K562 (cell line): ENCODE measurements around the gene TMEM164. TPM values are rescaled to one million over a fixed set of nuclear protein-coding genes. Genes with fewer than 3 reads are reported as not detected.
A peak's percentile ranks its signal among the peaks of the same experiment; 100 is the strongest.

Source experiments
- ATAC-seq: fragments of 200-7000 bp; cut with Tn5 transposase; 3 replicates; pipeline ENCODE4 v1.9.1; 2020; ENCODE audit warnings: moderate library complexity
- BruUV-seq: library from RNA; stranded (reverse); fragments of 400-500 nt; replicated peaks from 2 replicates; lab custom pipeline; 2021; lab: Mats Ljungman, UMichigan
- CTCF ChIA-PET: fragments of 300-600 bp; formaldehyde crosslinking; extraction: SDS; loops from one replicate; lab custom pipeline; 2021; ENCODE audit warnings: low intra/inter-chr PET ratio; lab: Yijun Ruan, JAX
- POLR2A ChIA-PET: fragments of 300-600, 350-650 bp; sonication (Branson Sonifier 250); formaldehyde crosslinking; extraction: SDS; loops from one replicate; lab custom pipeline; 2021; ENCODE audit warnings: antibody characterized with exemption, inconsistent platforms; lab: Yijun Ruan, JAX
- DNase-seq, 4 experiments: peaks; one replicate each; pipeline versions ENCODE4 v3.0.0 to v3.0.0-alpha.2; 2011 to 2018; ENCODE audit warnings: low spot score in 3 of 4, mixed read lengths in 3 of 4; ENCODE audit errors: extremely low read depth in 1 of 4
- FAIRE-seq: peaks from 2 replicates; lab custom pipeline; 2011; peaks lifted over from hg19 to GRCh38; lab: Jason Lieb, UNC
- H2AFZ ChIP-seq: 2 replicates; pipeline ENCODE4 v1.6.0; 2011; ENCODE audit warnings: low read depth, low read length, control low read depth, inconsistent platforms
- H3K27ac ChIP-seq: fragments of 200-600 bp; 3 replicates; pipeline ENCODE4 v1.8.0; 2011; ENCODE audit warnings: low read depth, mild to moderate bottlenecking, control low read depth, inconsistent platforms, low read length, moderate library complexity, mixed read lengths; ENCODE audit errors: extremely low read depth
- H3K27me3 ChIP-seq, 2 experiments: fragments of 300-600 bp in 1 of 2; 2 replicates in 1 of 2; 3 replicates in 1 of 2; pipeline versions ENCODE4 v1.6.0 to v1.8.0; 2011; ENCODE audit warnings: inconsistent platforms in 2 of 2, low read length in 2 of 2, mild to moderate bottlenecking in 1 of 2, mixed read lengths in 1 of 2, moderate library complexity in 1 of 2; ENCODE audit not compliant: control insufficient read depth in 2 of 2, insufficient read depth in 2 of 2
- H3K36me3 ChIP-seq: fragments of 300-600 bp; 3 replicates; pipeline ENCODE4 v1.8.0; 2011; ENCODE audit warnings: mild to moderate bottlenecking, low read length, inconsistent platforms; ENCODE audit not compliant: control insufficient read depth, insufficient read depth
- H3K4me1 ChIP-seq, 2 experiments: fragments of 200-600 bp in 1 of 2; replicated peaks in 1 of 2; 2 replicates in 1 of 2; 3 replicates in 1 of 2; pipeline versions ENCODE4 v1.5.1 to v1.8.0; 2011; ENCODE audit warnings: inconsistent platforms in 2 of 2, low read length in 2 of 2, mild to moderate bottlenecking in 1 of 2, mixed read lengths in 1 of 2, moderate library complexity in 1 of 2; ENCODE audit not compliant: control insufficient read depth in 2 of 2, insufficient read depth in 2 of 2
- H3K4me2 ChIP-seq: 2 replicates; pipeline ENCODE4 v1.6.1; 2011; ENCODE audit warnings: low read length, control low read depth, inconsistent platforms, mixed read lengths; ENCODE audit not compliant: insufficient read depth
- H3K4me3 ChIP-seq: fragments of 200-600 bp; sonication (generic), shearing (Covaris generic); 2 replicates; pipeline ENCODE4 v1.5.1; 2016; ENCODE audit warnings: control low read depth, inconsistent platforms
- H3K79me2 ChIP-seq: fragments of 200-600 bp; 3 replicates; pipeline ENCODE4 v1.8.0; 2011; ENCODE audit warnings: low read length, inconsistent platforms; ENCODE audit not compliant: control insufficient read depth, insufficient read depth
- H3K9ac ChIP-seq, 2 experiments: 2 replicates each; pipeline versions ENCODE4 v1.6.0 to v1.6.1; 2011; ENCODE audit warnings: low read depth in 2 of 2, low read length in 2 of 2, control low read depth in 1 of 2, inconsistent platforms in 1 of 2, mild to moderate bottlenecking in 1 of 2, mixed read lengths in 1 of 2; ENCODE audit not compliant: insufficient read depth in 1 of 2
- H3K9me1 ChIP-seq: one replicate; pipeline ENCODE4 v1.6.0; 2011; ENCODE audit warnings: inconsistent platforms, mild to moderate bottlenecking, low read length, moderate library complexity; ENCODE audit not compliant: control insufficient read depth, insufficient read depth
- H3K9me3 ChIP-seq: replicated peaks from 2 replicates; pipeline ENCODE4 v1.5.1; 2011; ENCODE audit warnings: low read depth, low read length, inconsistent platforms; ENCODE audit not compliant: control insufficient read depth, insufficient read depth
- H4K20me1 ChIP-seq: replicated peaks from 2 replicates; pipeline ENCODE4 v1.6.1; 2011; ENCODE audit warnings: low read length, inconsistent platforms, mixed read lengths; ENCODE audit not compliant: control insufficient read depth, insufficient read depth
- ARID1B ChIP-seq: fragments of 450-650 bp; IDR thresholded peaks from 2 replicates; pipeline ENCODE4 v1.6.1; 2016; ENCODE audit warnings: antibody characterized with exemption, mild to moderate bottlenecking, inconsistent platforms
- DPF2 ChIP-seq: fragments of 450-650 bp; IDR thresholded peaks from 2 replicates; pipeline ENCODE4 v1.6.1; 2016
- HMBOX1 ChIP-seq: sonication (generic); IDR thresholded peaks from 2 replicates; pipeline ENCODE4 v1.6.1; 2016
- KLF16 ChIP-seq: IDR thresholded peaks from 2 replicates; pipeline ENCODE4 v1.6.1; 2016; ENCODE audit warnings: antibody characterized with exemption
- SMARCA4 ChIP-seq: fragments of 450-650 bp; IDR thresholded peaks from 2 replicates; pipeline ENCODE4 v1.6.1; 2016
- SMARCE1 ChIP-seq: fragments of 450-650 bp; IDR thresholded peaks from 2 replicates; pipeline ENCODE4 v1.7.1; 2016; ENCODE audit warnings: mild to moderate bottlenecking
- TEAD4 ChIP-seq, 2 experiments: sonication (generic) in 1 of 2; formaldehyde crosslinking in 1 of 2; IDR thresholded peaks; 2 replicates each; pipeline versions ENCODE4 v1.6.1 to v1.8.0; 2012 to 2022; ENCODE audit warnings: borderline replicate concordance in 1 of 2, inconsistent platforms in 1 of 2, low read length in 1 of 2, mild to moderate bottlenecking in 1 of 2, missing genetic modification reagents in 1 of 2
- in situ Hi-C: fragments of 300-500 bp; cut with MboI; formaldehyde crosslinking; loops from 4 replicates; pipeline ENCODE4 v1.15.0; 2018; ENCODE audit warnings: inconsistent platforms, mixed read lengths
- intact Hi-C: fragments of 100-400 bp; cut with micrococcal nuclease; formaldehyde crosslinking; loops from 2 replicates; pipeline ENCODE4 v1.14.2; 2022
- polyA plus RNA-seq, 8 experiments: library from polyadenylated mRNA; depleted of rRNA in 4 of 8; stranded (reverse) in 5 of 8; unstranded in 3 of 8; fragments of >200 nt; fragmentation: Nextera tagmentation in 2 of 8; fragmentation: Illumina TruSeq in 1 of 8; extraction: Ambion mirVana in 2 of 8; extraction: Trizol in 1 of 8; gene quantifications; 2 replicates each; pipeline versions ENCODE4 v1.2.1 to v1.2.3, GENCODE V29; 2011 to 2014; ENCODE audit warnings: inconsistent platforms in 1 of 8, missing spikeins in 1 of 8
- total RNA-seq, 7 experiments: library from RNA; depleted of rRNA in 6 of 7; stranded (reverse); fragments of >200 nt in 6 of 7; fragmentation: Illumina TruSeq in 2 of 7; extraction: Trizol in 2 of 7; gene quantifications; 2 replicates each; pipeline versions ENCODE4 v1.2.1 to v1.2.3, GENCODE V29; 2011 to 2021; ENCODE audit warnings: low replicate concordance in 1 of 7
- TF ChIP-seq, protein P1 (sequence below), 2 experiments: fragments of 450-650 bp; IDR thresholded peaks; 2 replicates each; pipeline ENCODE4 v1.6.1; 2016; ENCODE audit warnings: mild to moderate bottlenecking in 2 of 2, borderline replicate concordance in 1 of 2, low read depth in 1 of 2, moderate library complexity in 1 of 2

Gene TMEM164
- total and polyA plus RNA-seq, 9 of the 15 experiments (the other 6 are each of a cell fraction or from before 2014, with no cell fraction given), result 2.4 to 57.3 (median 23.1) TPM

DNA sequence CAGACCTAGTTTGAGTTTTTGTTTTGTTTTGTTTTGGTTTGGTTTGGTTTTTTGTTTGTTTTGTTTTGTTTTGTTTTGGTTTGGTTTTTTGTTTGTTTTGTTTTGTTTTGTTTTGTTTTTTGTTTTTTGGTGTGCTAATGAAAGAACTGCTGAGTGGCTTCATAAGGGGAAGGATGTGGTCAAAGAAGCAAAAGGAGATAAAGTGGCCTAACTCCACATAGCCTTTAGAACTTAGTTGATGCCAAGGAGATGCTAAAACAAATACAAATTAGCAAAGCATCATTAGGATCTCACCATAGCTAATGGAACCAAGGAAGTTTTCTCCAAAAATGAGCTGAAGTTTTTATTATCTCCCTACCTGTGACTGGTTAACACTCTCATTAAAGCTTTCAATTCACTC, 44.6 kb upstream of the TMEM164 start:
- no peaks in the 10 kb centered on the region for H3K36me3 ChIP-seq
- no peak overlapping the region for H3K4me3 ChIP-seq
- intact Hi-C loops, result loop anchor here (5.0 kb wide), 1 partner anchor 44 kb away; the partner anchor contains the start of gene TMEM164
- no peaks in the 10 kb centered on the region for H3K9me1 ChIP-seq
- peak overlapping the region; percentile 64 for H2AFZ ChIP-seq
- H4K20me1 ChIP-seq, result no peaks in the 10 kb centered on the region
- POLR2A ChIA-PET, result interaction anchor here (1.0 kb wide), 1 partner anchor 11 kb away, joined by 4 read pairs; no protein-coding TSS in a partner anchor
- CTCF ChIA-PET, result no interaction called here
- in situ Hi-C loops, result no loop called here
- H3K4me1 ChIP-seq, result peaks cover 0 to 52% of the 10 kb centered on the region in 2 experiments
- peak overlapping the region in 1 of 2 experiments; percentile 61; a peak in 1 of 4 replicates for H3K9ac ChIP-seq
- H3K4me2 ChIP-seq, result no peak overlapping the region; the same call in 1 of the 2 replicates
- FAIRE-seq (no peak), DNase-seq (no peak), ATAC-seq (no peak)
- H3K27me3 ChIP-seq, result no peaks in the 10 kb centered on the region
- H3K27ac ChIP-seq, result peak overlapping the region; percentile 85; the same call in 2 of the 3 replicates
- no peaks in the 10 kb centered on the region for H3K79me2 ChIP-seq
- no peaks in the 10 kb centered on the region for H3K9me3 ChIP-seq
- TF ChIP-seq KLF16 (no peak), SMARCE1 (peak; percentile 43; the same call in 1 of the 2 replicates), ARID1B (peak; percentile 46), DPF2 (0 out of 2 replicates have a peak, but pooled peaks have one; percentile 20), TEAD4 (IDR thresholded peaks at IDR 0.05; ENCODE audit: low read length) (peak; percentile 46; the same call in 1 of the 2 replicates), TEAD4 (CRISPR knock-in tag; IDR thresholded peaks at IDR 0.05; ENCODE audit: borderline replicate concordance) (no peak), SMARCA4 (0 out of 2 replicates have a peak, but pooled peaks have one; percentile 25), HMBOX1 (0 out of 2 replicates have a peak, but pooled peaks have one; percentile 16)
- TF ChIP-seq, protein P1, sequence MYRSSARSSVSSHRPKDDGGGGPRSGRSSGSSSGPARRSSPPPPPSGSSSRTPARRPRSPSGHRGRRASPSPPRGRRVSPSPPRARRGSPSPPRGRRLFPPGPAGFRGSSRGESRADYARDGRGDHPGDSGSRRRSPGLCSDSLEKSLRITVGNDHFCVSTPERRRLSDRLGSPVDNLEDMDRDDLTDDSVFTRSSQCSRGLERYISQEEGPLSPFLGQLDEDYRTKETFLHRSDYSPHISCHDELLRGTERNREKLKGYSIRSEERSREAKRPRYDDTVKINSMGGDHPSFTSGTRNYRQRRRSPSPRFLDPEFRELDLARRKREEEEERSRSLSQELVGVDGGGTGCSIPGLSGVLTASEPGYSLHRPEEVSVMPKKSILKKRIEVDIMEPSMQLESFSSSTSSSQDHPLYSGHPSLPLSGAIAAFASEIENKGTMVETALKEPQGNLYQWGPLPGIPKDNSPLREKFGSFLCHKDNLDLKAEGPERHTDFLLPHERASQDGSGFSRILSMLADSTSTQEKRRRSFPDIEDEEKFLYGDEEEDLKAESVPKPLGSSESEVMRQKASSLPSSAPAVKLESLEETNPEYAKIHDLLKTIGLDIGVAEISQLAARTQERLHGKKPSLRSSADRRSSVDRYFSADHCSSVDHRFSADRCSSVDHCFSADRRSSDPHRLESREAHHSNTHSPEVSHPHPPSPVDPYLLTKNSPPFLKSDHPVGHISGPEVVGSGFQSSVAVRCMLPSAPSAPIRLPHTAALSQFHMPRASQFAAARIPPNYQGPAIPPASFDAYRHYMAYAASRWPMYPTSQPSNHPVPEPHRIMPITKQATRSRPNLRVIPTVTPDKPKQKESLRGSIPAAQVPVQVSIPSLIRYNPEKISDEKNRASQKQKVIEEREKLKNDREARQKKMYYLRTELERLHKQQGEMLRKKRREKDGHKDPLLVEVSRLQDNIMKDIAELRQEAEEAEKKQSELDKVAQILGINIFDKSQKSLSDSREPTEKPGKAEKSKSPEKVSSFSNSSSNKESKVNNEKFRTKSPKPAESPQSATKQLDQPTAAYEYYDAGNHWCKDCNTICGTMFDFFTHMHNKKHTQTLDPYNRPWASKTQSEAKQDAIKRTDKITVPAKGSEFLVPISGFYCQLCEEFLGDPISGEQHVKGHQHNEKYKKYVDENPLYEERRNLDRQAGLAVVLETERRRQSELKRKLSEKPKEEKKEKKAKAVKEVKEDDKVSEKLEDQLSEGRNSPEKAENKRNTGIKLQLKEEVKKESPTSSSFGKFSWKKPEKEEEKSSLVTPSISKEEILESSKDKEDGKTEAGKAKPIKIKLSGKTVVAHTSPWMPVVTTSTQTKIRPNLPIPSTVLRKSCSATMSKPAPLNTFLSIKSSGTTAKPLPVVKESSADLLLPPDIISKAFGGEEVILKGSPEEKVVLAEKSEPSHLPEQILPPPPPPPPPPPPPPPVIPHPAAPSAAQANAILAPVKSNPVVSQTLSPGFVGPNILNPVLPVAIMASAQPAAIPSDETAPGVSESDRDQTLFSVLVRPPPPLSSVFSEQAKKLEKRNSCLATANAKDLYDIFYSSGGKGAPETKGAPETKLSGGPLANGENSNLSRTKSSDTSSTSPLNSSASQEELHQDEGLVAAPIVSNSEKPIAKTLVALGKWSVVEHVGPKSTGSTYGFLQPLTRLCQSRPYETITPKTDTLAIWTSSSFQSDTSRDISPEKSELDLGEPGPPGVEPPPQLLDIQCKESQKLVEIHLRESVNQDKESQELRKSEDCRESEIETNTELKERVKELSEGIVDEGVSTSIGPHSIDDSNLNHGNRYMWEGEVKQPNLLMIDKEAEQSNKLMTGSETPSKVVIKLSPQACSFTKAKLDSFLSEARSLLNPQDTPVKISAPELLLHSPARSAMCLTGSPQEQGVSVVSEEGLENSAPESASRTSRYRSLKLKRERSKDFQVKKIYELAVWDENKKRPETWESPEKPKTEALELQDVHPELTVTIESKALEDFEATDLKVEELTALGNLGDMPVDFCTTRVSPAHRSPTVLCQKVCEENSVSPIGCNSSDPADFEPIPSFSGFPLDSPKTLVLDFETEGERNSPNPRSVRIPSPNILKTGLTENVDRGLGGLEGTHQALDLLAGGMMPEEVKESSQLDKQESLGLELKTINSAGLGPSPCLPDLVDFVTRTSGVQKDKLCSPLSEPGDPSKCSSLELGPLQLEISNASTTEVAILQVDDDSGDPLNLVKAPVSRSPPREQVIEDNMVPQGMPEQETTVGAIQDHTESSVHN (IDR thresholded peaks at IDR 0.05; ENCODE audit: borderline replicate concordance in 1 of 2, low read depth in 1 of 2), result no peak
- TF ChIP-seq, all 486 proteins: peak for 6
- no TSS peak for BruUV-seq
